Transverse colon (tissue), 4 donors: ENCODE measurements around the gene CSNK1E. TPM values are rescaled to one million over a fixed set of nuclear protein-coding genes. Genes with fewer than 3 reads are reported as not detected.

Experiments
- DNase-seq: peaks from one replicate; pipeline ENCODE4 v3.0.0-alpha.2; 2019
- H3K27ac ChIP-seq, 4 donors: fragments of 200-600 bp; sonication (generic); 2 replicates each; pipeline ENCODE4 v1.5.1; 2016 to 2018; ENCODE audit warnings: inconsistent platforms in 4 of 4
- H3K27me3 ChIP-seq: fragments of 200-600 bp; sonication (generic); 2 replicates; pipeline ENCODE4 v1.5.1; 2017; ENCODE audit warnings: inconsistent platforms
- H3K36me3 ChIP-seq, 4 donors: fragments of 200-600 bp; sonication (generic); 2 replicates each; pipeline ENCODE4 v1.5.1; 2017 to 2019; ENCODE audit warnings: inconsistent platforms in 4 of 4
- H3K4me1 ChIP-seq, 4 donors: fragments of 200-600 bp; sonication (generic); 2 replicates each; pipeline ENCODE4 v1.5.1; 2017 to 2020; ENCODE audit warnings: inconsistent platforms in 4 of 4
- H3K4me3 ChIP-seq, 4 donors: fragments of 200-600 bp; sonication (generic); 1 replicate in 1 of 4; 2 replicates in 3 of 4; pipeline versions ENCODE4 v1.5.1 to v1.6.1; 2017 to 2019; ENCODE audit warnings: inconsistent platforms in 4 of 4
- H3K9me3 ChIP-seq, 2 donors: fragments of 200-600 bp; sonication (generic); 2 replicates each; pipeline ENCODE4 v1.5.1; 2017 to 2019; ENCODE audit warnings: inconsistent platforms in 2 of 2
- EP300 ChIP-seq: sonication (generic); formaldehyde crosslinking; IDR thresholded peaks from one replicate; pipeline ENCODE4 v1.6.1; 2017; ENCODE audit warnings: antibody characterized with exemption, low read depth
- POLR2A ChIP-seq: fragments of 450-650 bp; IDR thresholded peaks from one replicate; pipeline ENCODE4 v1.6.1; 2016; ENCODE audit warnings: antibody characterized with exemption, mild to moderate bottlenecking, moderate library complexity
- POLR2AphosphoS5 ChIP-seq, 3 donors: sonication (generic); formaldehyde crosslinking; IDR thresholded peaks; one replicate each; pipeline ENCODE4 v1.6.1; 2016; ENCODE audit warnings: antibody characterized with exemption in 3 of 3
- WGBS, 2 donors: methylation state at CpG; one replicate each; pipeline ENCODE4 v1.1.5; 2018; ENCODE audit warnings: low coverage in 1 of 2; 5-methylcytosine and 5-hydroxymethylcytosine counted together
- in situ Hi-C, 4 donors: fragments of 200-750 bp; cut with MboI; loops; one replicate each; pipeline versions ENCODE4 v1.15.0 to v1.15.1; 2017; ENCODE audit warnings: low sequenced_read_pairs in 3 of 4, low pct_ligation_motif_present in 1 of 4, low pct_unique_long_range_greater_than_20kb in 1 of 4
- intact Hi-C: fragments of 100-400 bp; cut with DNase I; formaldehyde crosslinking; loops from one replicate; pipeline ENCODE4 v1.15.1; 2023; ENCODE audit warnings: low total_unique reads
- total RNA-seq, 4 donors: library from RNA; depleted of rRNA; stranded (reverse); fragments of >200 nt; gene quantifications; one replicate each; pipeline ENCODE4 v1.1.0, GENCODE V29; 2016
- TF ChIP-seq, protein P1 (sequence below), 5 experiments: fragments of 200-600 bp in 3 of 5; fragments of 450-650 bp in 2 of 5; sonication (generic) in 3 of 5; IDR thresholded peaks; 1 replicate in 2 of 5; 2 replicates in 3 of 5; pipeline ENCODE4 v1.5.1; 2016 to 2017; ENCODE audit warnings: antibody characterized with exemption in 5 of 5, inconsistent platforms in 3 of 5, mild to moderate bottlenecking in 2 of 5, moderate library complexity in 1 of 5

Gene CSNK1E
- total RNA-seq, 4 donors from 2014 or later, result 47.9 to 179 (median 106) TPM

DNA sequence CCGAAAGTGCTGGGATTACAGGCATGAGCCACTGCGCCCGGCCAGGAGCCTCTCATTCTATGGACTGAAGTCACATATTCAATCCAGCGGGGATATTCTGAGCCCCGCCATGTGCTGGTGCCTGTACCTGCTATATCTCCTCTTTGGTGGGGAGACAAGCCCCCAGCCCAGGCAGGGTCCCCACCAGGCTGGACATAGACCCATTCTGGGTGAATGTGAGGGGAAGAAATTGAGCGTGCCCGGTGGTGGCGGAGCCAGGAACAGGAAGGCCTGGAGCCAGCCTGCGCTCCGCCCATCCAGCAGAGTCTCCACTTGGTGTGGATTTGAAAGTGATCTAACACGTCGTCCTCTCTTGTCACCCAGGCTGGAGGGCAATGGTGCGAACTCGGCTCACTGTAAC is 38.0 kb upstream of the CSNK1E start:
- intact Hi-C loops, result loop anchor here (10.0 kb wide), 1 partner anchor 300 kb away; the partner anchor contains the start of gene PICK1
- in situ Hi-C loops, result loop anchor here in 3 of 4 donors (10.0 to 25.0 kb wide), 3 partner anchors 90 to 300 kb away; partner anchors contain the start of genes BAIAP2L2 (in 1 of the 3) and PICK1 (in 1 of the 3)
- TF ChIP-seq EP300 (no peak), POLR2A (no peak), POLR2AphosphoS5 (IDR thresholded peaks at IDR 0.05) (no peak)
- TF ChIP-seq, protein P1, sequence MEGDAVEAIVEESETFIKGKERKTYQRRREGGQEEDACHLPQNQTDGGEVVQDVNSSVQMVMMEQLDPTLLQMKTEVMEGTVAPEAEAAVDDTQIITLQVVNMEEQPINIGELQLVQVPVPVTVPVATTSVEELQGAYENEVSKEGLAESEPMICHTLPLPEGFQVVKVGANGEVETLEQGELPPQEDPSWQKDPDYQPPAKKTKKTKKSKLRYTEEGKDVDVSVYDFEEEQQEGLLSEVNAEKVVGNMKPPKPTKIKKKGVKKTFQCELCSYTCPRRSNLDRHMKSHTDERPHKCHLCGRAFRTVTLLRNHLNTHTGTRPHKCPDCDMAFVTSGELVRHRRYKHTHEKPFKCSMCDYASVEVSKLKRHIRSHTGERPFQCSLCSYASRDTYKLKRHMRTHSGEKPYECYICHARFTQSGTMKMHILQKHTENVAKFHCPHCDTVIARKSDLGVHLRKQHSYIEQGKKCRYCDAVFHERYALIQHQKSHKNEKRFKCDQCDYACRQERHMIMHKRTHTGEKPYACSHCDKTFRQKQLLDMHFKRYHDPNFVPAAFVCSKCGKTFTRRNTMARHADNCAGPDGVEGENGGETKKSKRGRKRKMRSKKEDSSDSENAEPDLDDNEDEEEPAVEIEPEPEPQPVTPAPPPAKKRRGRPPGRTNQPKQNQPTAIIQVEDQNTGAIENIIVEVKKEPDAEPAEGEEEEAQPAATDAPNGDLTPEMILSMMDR (IDR thresholded peaks at IDR 0.05), result no peak

DNA sequence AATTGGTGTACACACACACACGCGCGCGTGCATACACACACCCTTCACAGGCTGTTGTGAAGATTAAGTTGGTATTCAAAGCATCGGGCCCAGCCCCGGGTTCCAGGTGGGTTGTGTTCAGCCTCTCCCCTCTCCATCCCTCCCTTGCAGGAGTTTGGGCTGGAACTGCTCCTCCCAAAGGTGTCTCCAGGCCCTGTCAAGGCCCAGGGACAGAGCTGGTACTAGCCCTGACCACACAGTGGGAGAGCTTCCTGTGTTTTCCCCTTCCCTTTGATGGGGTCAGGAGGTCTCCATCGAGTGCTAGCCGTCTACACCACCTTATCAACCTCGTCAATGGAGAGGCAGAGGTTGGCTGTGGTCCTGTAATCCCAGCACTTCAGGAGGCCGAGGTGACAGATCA is 36.5 kb upstream of the CSNK1E start:
- Histone ChIP-seq H3K27me3 (no peaks in the 10 kb centered on the region), H3K4me3 (no peak overlapping the region), H3K4me1 (peaks cover 0 to 8% (median 5%) of the 10 kb centered on the region in 4 donors), H3K27ac (no peak overlapping the region), H3K9me3 (no peaks in the 10 kb centered on the region), H3K36me3 (no peaks in the 10 kb centered on the region)
- TF ChIP-seq, protein P1 (IDR thresholded peaks at IDR 0.05), result no peak
- no peak for TF ChIP-seq EP300
- no peak for TF ChIP-seq POLR2A
- no peak for TF ChIP-seq POLR2AphosphoS5 (IDR thresholded peaks at IDR 0.05)
- WGBS, 2 donors, result 74% methylated on average over 10 of the region's 10 CpGs; no CpG with 5 or more reads in 1 of the 2 donors
- no peak for DNase-seq
- intact Hi-C loops (loop anchor here (5.0 to 10.0 kb wide), 2 partner anchors 241 to 299 kb away; partner anchors contain the start of genes BAIAP2L2 and PICK1), in situ Hi-C loops (loop anchor here in 3 of 4 donors (10.0 to 25.0 kb wide), 3 partner anchors 89 to 299 kb away; partner anchors contain the start of genes BAIAP2L2 (in 1 of the 3) and PICK1 (in 1 of the 3))

More for the DNA sequence above, 38.0 kb upstream of the CSNK1E start:
- H3K27ac ChIP-seq, result no peak overlapping the region
- no peaks in the 10 kb centered on the region for H3K27me3 ChIP-seq
- no peak for DNase-seq
- 86 to 98% methylated on average over 4 to 14 of the region's 14 CpGs for WGBS, 2 donors
- no peak overlapping the region for H3K4me3 ChIP-seq
- H3K9me3 ChIP-seq, result no peaks in the 10 kb centered on the region
- peaks cover 0 to 8% (median 5%) of the 10 kb centered on the region in 4 donors for H3K4me1 ChIP-seq
- no peaks in the 10 kb centered on the region for H3K36me3 ChIP-seq

DNA sequence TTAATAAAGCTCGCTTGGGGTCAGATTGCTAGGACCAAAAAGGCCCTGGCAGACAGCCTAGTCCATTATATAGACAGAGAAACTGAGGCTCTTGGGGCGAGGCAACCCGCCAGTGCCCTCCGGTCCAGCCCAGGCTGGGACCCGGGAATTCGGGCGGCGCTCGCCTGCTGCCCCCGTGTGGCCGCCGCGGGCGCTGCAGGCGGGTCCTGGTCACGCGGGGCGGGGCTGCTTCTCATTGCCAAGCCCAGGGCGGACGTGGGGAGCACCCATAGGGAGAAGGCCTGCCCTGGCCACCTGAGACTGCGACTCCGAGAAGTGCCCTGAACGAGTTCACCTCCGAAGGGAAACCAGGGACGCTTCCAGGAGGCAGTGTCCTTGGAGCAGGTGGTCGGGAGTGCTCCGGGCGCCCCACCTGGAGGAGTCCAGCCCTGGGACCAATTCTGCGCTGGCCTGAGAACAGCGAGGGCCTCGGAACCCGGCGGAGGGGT is 36.0 kb upstream of the CSNK1E start:
- Histone ChIP-seq H3K36me3 (no peaks in the 10 kb centered on the region), H3K27me3 (no peaks in the 10 kb centered on the region), H3K9me3 (no peaks in the 10 kb centered on the region), H3K4me3 (no peak overlapping the region), H3K4me1 (peaks cover 0 to 8% (median 5%) of the 10 kb centered on the region in 4 donors), H3K27ac (no peak overlapping the region)
- in situ Hi-C loops (loop anchor here in 3 of 4 donors (10.0 to 25.0 kb wide), 3 partner anchors 88 to 298 kb away; partner anchors contain the start of genes BAIAP2L2 (in 1 of the 3) and PICK1 (in 1 of the 3)), intact Hi-C loops (loop anchor here (5.0 to 10.0 kb wide), 2 partner anchors 241 to 298 kb away; partner anchors contain the start of genes BAIAP2L2 and PICK1)
- DNase-seq, result peak; percentile 77
- 29% methylated on average over 26 of the region's 33 CpGs; no CpG with 5 or more reads in 1 of the 2 donors for WGBS, 2 donors
- TF ChIP-seq POLR2A, result no peak
- TF ChIP-seq, protein P1 (IDR thresholded peaks at IDR 0.05), result peak; percentile 94 to 99 (median 99)
- TF ChIP-seq EP300, result no peak
- TF ChIP-seq POLR2AphosphoS5 (IDR thresholded peaks at IDR 0.05), result peak in 1 of 3 donors; percentile 26

DNA sequence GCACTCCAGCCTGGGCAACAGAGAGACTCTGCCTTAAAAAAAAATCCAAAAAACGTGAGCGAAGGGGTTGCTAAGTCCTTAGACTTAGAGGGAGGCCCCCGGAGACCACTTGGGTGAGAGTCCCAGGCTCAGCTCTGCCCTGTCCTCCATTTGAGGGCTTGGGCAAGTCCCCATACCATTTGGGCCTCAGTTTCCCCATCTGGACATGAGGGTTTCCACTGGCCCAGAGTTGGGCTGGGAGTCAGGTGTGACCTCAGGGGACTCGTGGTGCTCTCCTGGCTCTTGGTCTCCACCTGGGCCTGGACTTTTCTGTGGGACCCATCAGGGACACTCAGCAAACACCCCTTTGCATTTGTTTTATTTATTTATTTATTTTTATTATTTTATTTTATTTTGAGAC is 35.2 kb upstream of the CSNK1E start:
- DNase-seq, result no peak
- intact Hi-C loops, result loop anchor here (5.0 to 10.0 kb wide), 2 partner anchors 240 to 298 kb away; partner anchors contain the start of genes BAIAP2L2 and PICK1
- no peaks in the 10 kb centered on the region for H3K36me3 ChIP-seq
- H3K9me3 ChIP-seq, result no peaks in the 10 kb centered on the region
- TF ChIP-seq, protein P1 (IDR thresholded peaks at IDR 0.05), result no peak
- TF ChIP-seq EP300, result no peak
- no peak for TF ChIP-seq POLR2AphosphoS5 (IDR thresholded peaks at IDR 0.05)
- no peak for TF ChIP-seq POLR2A
- 92 to 93% methylated on average over 4 of the region's 4 CpGs for WGBS, 2 donors
- H3K27ac ChIP-seq, result no peak overlapping the region
- peaks cover 4% of the 10 kb centered on the region for H3K27me3 ChIP-seq
- in situ Hi-C loops, result loop anchor here in 3 of 4 donors (10.0 to 25.0 kb wide), 3 partner anchors 88 to 298 kb away; partner anchors contain the start of genes BAIAP2L2 (in 1 of the 3) and PICK1 (in 1 of the 3)
- H3K4me1 ChIP-seq, result peaks cover 0 to 8% (median 5%) of the 10 kb centered on the region in 4 donors
- H3K4me3 ChIP-seq, result no peak overlapping the region
